AG09309 (cell line): ENCODE results near the gene BPGM.

ENCODE experiments used
- DNase-seq: peaks from one replicate; pipeline ENCODE4 v3.0.0-alpha.2; 2010; ENCODE audit warnings: low read depth
- H3K4me3 ChIP-seq: 2 replicates; pipeline ENCODE4 v1.5.1; 2011; ENCODE audit warnings: mild to moderate bottlenecking, low read depth, low read length, moderate library complexity; ENCODE audit not compliant: control insufficient read depth
- TF ChIP-seq, protein P1 (sequence below): IDR thresholded peaks from 2 replicates; pipeline ENCODE4 v1.5.1; 2011; ENCODE audit warnings: mild to moderate bottlenecking, low read depth, low read length, inconsistent platforms; ENCODE audit not compliant: insufficient read depth, control insufficient read depth; ENCODE audit errors: missing control alignments

Gene BPGM

DNA sequence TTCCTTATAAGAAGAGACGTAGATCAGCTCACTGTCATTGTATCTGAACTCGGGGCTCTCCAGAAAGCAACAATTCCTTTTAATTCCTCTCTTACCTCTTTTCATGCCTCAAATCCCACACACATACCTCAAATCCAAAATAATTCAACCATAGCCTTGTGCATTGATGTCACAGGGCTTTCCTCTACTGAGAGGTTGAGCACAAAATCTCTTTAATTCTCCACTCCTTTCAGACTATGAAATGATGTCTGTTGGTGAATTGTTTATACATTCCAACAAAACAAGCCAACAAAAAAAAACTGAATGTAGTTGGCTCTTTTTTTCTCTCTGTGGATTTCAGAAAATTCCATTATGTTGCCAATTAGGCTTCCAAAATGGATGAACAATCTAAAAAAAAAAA, 53.2 kb downstream of the BPGM start:
- no peak overlapping the region for H3K4me3 ChIP-seq
- TF ChIP-seq, protein P1, sequence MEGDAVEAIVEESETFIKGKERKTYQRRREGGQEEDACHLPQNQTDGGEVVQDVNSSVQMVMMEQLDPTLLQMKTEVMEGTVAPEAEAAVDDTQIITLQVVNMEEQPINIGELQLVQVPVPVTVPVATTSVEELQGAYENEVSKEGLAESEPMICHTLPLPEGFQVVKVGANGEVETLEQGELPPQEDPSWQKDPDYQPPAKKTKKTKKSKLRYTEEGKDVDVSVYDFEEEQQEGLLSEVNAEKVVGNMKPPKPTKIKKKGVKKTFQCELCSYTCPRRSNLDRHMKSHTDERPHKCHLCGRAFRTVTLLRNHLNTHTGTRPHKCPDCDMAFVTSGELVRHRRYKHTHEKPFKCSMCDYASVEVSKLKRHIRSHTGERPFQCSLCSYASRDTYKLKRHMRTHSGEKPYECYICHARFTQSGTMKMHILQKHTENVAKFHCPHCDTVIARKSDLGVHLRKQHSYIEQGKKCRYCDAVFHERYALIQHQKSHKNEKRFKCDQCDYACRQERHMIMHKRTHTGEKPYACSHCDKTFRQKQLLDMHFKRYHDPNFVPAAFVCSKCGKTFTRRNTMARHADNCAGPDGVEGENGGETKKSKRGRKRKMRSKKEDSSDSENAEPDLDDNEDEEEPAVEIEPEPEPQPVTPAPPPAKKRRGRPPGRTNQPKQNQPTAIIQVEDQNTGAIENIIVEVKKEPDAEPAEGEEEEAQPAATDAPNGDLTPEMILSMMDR, result no peak
- no peak for DNase-seq

DNA sequence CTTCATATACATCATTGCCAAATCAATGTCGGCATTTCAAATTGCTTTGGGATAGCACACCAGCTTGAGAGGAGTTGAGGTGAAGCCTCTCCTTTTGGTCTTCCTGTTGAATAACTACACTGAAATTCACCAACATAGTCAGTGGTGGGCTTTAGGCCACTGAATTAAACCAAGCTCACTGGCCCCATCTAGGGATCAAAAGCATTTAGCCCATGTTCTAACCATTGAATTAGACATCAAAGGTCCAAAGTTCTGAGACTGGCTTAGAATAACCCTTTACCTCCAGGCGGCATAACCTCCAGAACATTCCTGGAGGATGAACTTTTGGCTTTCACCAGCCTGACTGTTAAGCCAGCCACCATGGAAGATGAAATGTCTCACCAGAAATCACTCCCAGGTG, 54.6 kb downstream of the BPGM start:
- no peak overlapping the region for H3K4me3 ChIP-seq
- no peak for DNase-seq
- TF ChIP-seq, protein P1, result peak; percentile 49

GRCh38 chr7:134702366-134703240, 56.0 kb downstream of the BPGM start:
- H3K4me3 ChIP-seq, result no peak overlapping the region
- no peak for DNase-seq
- TF ChIP-seq, protein P1, result no peak

DNA sequence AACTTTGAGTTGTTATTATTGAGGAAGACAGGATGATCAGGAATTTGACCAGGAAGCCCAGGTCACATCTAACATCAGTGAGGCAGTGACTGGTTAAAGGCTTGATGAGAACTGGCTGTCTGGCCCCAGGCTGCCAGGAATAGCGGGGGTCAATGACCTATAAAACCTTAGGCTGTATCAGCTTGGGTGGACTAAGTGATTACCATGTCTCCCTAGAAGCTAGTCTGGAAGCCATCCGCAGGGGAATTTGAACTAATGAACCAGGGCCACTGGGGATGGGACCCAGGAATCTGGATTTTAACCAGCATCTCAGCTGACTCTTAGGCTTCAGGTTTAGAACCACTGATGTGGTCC, 56.6 kb downstream of the BPGM start:
- TF ChIP-seq, protein P1, result no peak
- no peak overlapping the region for H3K4me3 ChIP-seq
- DNase-seq, result no peak

GRCh38 chr7:134703782-134704181, 57.1 kb downstream of the BPGM start:
- no peak overlapping the region for H3K4me3 ChIP-seq
- DNase-seq, result no peak
- TF ChIP-seq, protein P1, result no peak

- DNase-seq, result no peak
- H3K4me3 ChIP-seq, result no peak overlapping the region
- TF ChIP-seq, protein P1, result no peak
These were observed 58.2 kb downstream of the BPGM start for GRCh38 chr7:134704827-134705226.

- no peak overlapping the region for H3K4me3 ChIP-seq
- TF ChIP-seq, protein P1, result no peak
- no peak for DNase-seq
These were observed 59.1 kb downstream of the BPGM start for GRCh38 chr7:134705716-134706115.
